ENCODE measurements around the gene CRTAC1.
A peak's percentile ranks its signal among the peaks of the same experiment; 100 is the strongest.

CRTAC1 gene

DNA sequence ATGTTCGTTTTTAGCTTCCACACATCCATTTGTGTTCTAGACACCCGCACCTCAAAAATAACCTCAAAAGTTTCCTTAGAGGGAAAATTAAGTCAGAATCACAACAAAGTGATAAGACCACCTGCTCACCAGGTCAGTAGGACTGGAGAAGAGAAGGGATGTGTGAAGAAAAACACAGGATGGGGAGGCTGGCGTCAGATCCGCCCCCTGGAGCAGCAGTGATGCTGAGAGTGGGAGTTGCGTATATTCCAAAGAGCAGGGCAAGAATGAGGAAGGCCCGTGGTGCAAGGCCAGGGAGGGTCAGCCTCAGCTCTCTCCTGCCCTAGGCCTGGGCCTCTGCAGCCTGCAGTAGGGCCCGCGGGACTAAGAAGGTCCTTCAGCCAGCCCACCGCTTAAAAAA is 28.7 kb downstream of the CRTAC1 start:
- no peak for DNase-seq (ENCODE audit: low read depth)
- no peak for TF ChIP-seq CTCF (conservative IDR thresholded peaks at IDR 0.05; ENCODE audit: low read depth, low read length)

DNA sequence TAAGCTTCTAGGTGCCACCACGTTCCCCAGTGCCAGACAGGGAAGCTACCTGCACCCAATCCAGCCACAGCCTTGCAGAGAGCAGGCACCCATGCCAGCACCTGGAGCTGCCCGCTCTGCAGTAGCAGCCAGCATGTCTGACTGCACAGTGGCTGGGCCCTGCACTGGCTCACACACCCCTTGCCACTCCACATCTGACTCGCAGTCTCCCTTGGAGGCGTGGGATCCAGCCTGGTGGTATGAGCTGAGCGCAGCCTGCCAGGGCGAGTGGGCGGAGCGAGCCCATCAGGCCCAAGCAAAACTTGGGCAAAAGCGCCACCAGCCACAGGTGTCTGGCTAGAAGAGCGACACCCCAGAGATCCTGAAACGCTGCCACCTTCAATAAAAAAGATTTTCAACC is 30.1 kb downstream of the CRTAC1 start:
- no peak for DNase-seq (ENCODE audit: low read depth)
- no peak for TF ChIP-seq CTCF (conservative IDR thresholded peaks at IDR 0.05; ENCODE audit: low read depth, low read length)
- no peak overlapping the region for H3K4me3 ChIP-seq (ENCODE audit: low read depth, low read length)

More for the DNA sequence above, 28.7 kb downstream of the CRTAC1 start:
- H3K4me3 ChIP-seq (ENCODE audit: low read depth, low read length) = no peak overlapping the region

- no peak overlapping the region for H3K4me3 ChIP-seq (ENCODE audit: low read depth, low read length)
- TF ChIP-seq CTCF (conservative IDR thresholded peaks at IDR 0.05; ENCODE audit: low read depth, low read length) = no peak
- DNase-seq (ENCODE audit: low read depth) = no peak
These were observed 30.5 kb downstream of the CRTAC1 start for GRCh38 chr10:97999923-98000248.

GRCh38 chr10:97999066-97999922 is 31.1 kb downstream of the CRTAC1 start:
- TF ChIP-seq CTCF (conservative IDR thresholded peaks at IDR 0.05; ENCODE audit: low read depth, low read length) = no peak
- no peak for DNase-seq (ENCODE audit: low read depth)
- no peak overlapping the region for H3K4me3 ChIP-seq (ENCODE audit: low read depth, low read length)

GRCh38 chr10:97991871-97992270 is 38.5 kb downstream of the CRTAC1 start:
- H3K4me3 ChIP-seq (ENCODE audit: low read depth, low read length) = no peak overlapping the region
- peak; percentile 36 for DNase-seq (ENCODE audit: low read depth)

DNA sequence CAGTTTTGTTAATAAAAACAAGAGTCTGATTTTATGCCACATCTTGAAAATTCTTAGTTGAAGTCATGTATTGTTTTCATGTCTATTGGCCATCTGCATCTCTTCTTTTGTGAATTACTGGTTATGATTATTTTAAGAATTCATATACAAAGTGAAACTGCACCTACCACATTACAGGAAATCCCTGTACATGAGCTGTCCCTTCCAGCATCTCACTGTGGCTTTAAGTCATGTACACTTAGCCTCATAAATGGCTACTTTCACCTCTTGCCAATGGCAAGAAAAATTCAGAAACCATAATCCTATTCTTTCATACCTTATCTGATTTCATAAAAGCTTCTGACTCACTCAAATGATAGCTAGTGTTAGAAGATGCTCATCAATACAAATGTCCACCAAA is 48.6 kb downstream of the CRTAC1 start:
- no peak for DNase-seq (ENCODE audit: low read depth)

More at GRCh38 chr10:97991871-97992270, 38.5 kb downstream of the CRTAC1 start:
- no peak for TF ChIP-seq CTCF (conservative IDR thresholded peaks at IDR 0.05; ENCODE audit: low read depth, low read length)

More for the DNA sequence above, 48.6 kb downstream of the CRTAC1 start:
- no peak overlapping the region for H3K4me3 ChIP-seq (ENCODE audit: low read depth, low read length)
- TF ChIP-seq CTCF (conservative IDR thresholded peaks at IDR 0.05; ENCODE audit: low read depth, low read length) = no peak
